Hepatocyte (in vitro differentiated cells): ENCODE results near the gene HAND1. TPM values are rescaled to one million over a fixed set of nuclear protein-coding genes. Genes with fewer than 3 reads are reported as not detected.

Experiments used
- DNase-seq: peaks from one replicate; pipeline ENCODE4 v3.0.0-alpha.2; 2016; ENCODE audit warnings: low spot score
- H2AFZ ChIP-seq: fragments of 200-600 bp; sonication (generic); 2 replicates; pipeline ENCODE4 v1.6.0; 2016; ENCODE audit warnings: antibody characterized with exemption, mild to moderate bottlenecking
- H3K27ac ChIP-seq: fragments of 200-600 bp; sonication (generic); 2 replicates; pipeline ENCODE4 v1.5.1; 2016; ENCODE audit warnings: mild to moderate bottlenecking
- H3K27me3 ChIP-seq: fragments of 200-600 bp; sonication (generic); 2 replicates; pipeline ENCODE4 v1.6.1; 2016
- H3K36me3 ChIP-seq: fragments of 200-600 bp; sonication (generic); replicated peaks from 2 replicates; pipeline ENCODE4 v1.5.1; 2016; ENCODE audit warnings: low read depth; ENCODE audit not compliant: insufficient read depth
- H3K4me1 ChIP-seq: fragments of 200-600 bp; sonication (generic); 2 replicates; pipeline ENCODE4 v1.5.1; 2016; ENCODE audit warnings: mild to moderate bottlenecking, moderate library complexity; ENCODE audit not compliant: insufficient read depth
- H3K4me2 ChIP-seq: fragments of 200-600 bp; sonication (generic); 2 replicates; pipeline ENCODE4 v1.6.0; 2016
- H3K4me3 ChIP-seq: fragments of 200-600 bp; sonication (generic); 2 replicates; pipeline ENCODE4 v1.5.1; 2016; ENCODE audit warnings: mild to moderate bottlenecking
- H3K79me2 ChIP-seq: fragments of 200-600 bp; sonication (generic); 2 replicates; pipeline ENCODE4 v1.6.0; 2017; ENCODE audit warnings: mild to moderate bottlenecking
- H3K9me2 ChIP-seq: fragments of 200-600 bp; sonication (generic); replicated peaks from 2 replicates; pipeline ENCODE4 v1.6.0; 2017; ENCODE audit warnings: mild to moderate bottlenecking; ENCODE audit not compliant: insufficient read depth
- H3K9me3 ChIP-seq: fragments of 200-600 bp; sonication (generic); 2 replicates; pipeline ENCODE4 v1.5.1; 2016; ENCODE audit warnings: low read depth, mild to moderate bottlenecking
- H4K20me1 ChIP-seq: fragments of 200-600 bp; sonication (generic); 2 replicates; pipeline ENCODE4 v1.6.0; 2016; ENCODE audit warnings: mild to moderate bottlenecking; ENCODE audit not compliant: insufficient read depth, poor library complexity, severe bottlenecking
- CTCF ChIP-seq: fragments of 200-600 bp; sonication (generic); IDR thresholded peaks from 2 replicates; pipeline ENCODE4 v1.5.1; 2016; ENCODE audit warnings: antibody characterized with exemption, mild to moderate bottlenecking; ENCODE audit not compliant: poor library complexity
- EZH2 ChIP-seq: fragments of 200-600 bp; sonication (generic); IDR thresholded peaks from 2 replicates; pipeline ENCODE4 v1.6.1; 2016; ENCODE audit warnings: antibody characterized with exemption, mild to moderate bottlenecking, borderline replicate concordance
- EZH2phosphoT487 ChIP-seq: fragments of 200-600 bp; sonication (generic); IDR thresholded peaks from one replicate; pipeline ENCODE4 v1.6.1; 2018; ENCODE audit warnings: antibody characterized with exemption, mild to moderate bottlenecking, low read depth, moderate library complexity; ENCODE audit not compliant: unreplicated experiment, severe bottlenecking
- WGBS: methylation state at CpG from one replicate; pipeline ENCODE4 v1.1.6; 2016; ENCODE audit warnings: low lambda C conversion rate; ENCODE audit errors: missing lambda C conversion rate; 5-methylcytosine and 5-hydroxymethylcytosine counted together
- polyA plus RNA-seq: library from polyadenylated mRNA; unstranded; fragments of >200 nt; fragmentation: Nextera tagmentation; extraction: Ambion mirVana; gene quantifications from 2 replicates; pipeline ENCODE4 v1.2.1, GENCODE V29; 2016
- total RNA-seq: library from RNA; depleted of rRNA; stranded (reverse); fragments of >200 nt; gene quantifications from 2 replicates; pipeline ENCODE4 v1.2.3, GENCODE V29; 2014

HAND1 gene
- total and polyA plus RNA-seq, 2 experiments from 2014 or later: 39.2 to 118 TPM

GRCh38 chr5:154476354-154477205, 1.4 kb downstream of the HAND1 start:
- Histone ChIP-seq H3K9me2 (no peaks in the 10 kb centered on the region), H3K27ac (no peak overlapping the region), H3K79me2 (peaks cover 25% of the 10 kb centered on the region), H4K20me1 (peaks cover 20% of the 10 kb centered on the region), H3K4me3 (peak overlapping the region; percentile 55), H3K4me1 (peaks cover 35% of the 10 kb centered on the region), H2AFZ (no peak overlapping the region), H3K27me3 (peaks cover 99% of the 10 kb centered on the region), H3K36me3 (no peaks in the 10 kb centered on the region), H3K4me2 (peak overlapping the region; percentile 83), H3K9me3 (no peaks in the 10 kb centered on the region)
- no peak for DNase-seq
- TF ChIP-seq CTCF: no peak
- WGBS: 4% methylated on average over 33 of the region's 38 CpGs

GRCh38 chr5:154475591-154476353, 2.3 kb downstream of the HAND1 start:
- peak; percentile 55 for TF ChIP-seq EZH2
- TF ChIP-seq CTCF: no peak
- TF ChIP-seq EZH2phosphoT487: peak; percentile 63
- Histone ChIP-seq H4K20me1 (peaks cover 20% of the 10 kb centered on the region), H3K9me3 (no peaks in the 10 kb centered on the region), H3K4me3 (peak overlapping the region; percentile 15), H3K79me2 (peaks cover 25% of the 10 kb centered on the region), H3K27me3 (peaks cover 99% of the 10 kb centered on the region), H3K27ac (no peak overlapping the region), H2AFZ (no peak overlapping the region), H3K4me2 (peak overlapping the region; percentile 83), H3K9me2 (no peaks in the 10 kb centered on the region), H3K36me3 (no peaks in the 10 kb centered on the region), H3K4me1 (peaks cover 35% of the 10 kb centered on the region)
- no peak for DNase-seq
- WGBS: 3% methylated on average over 42 of the region's 46 CpGs

GRCh38 chr5:154474396-154475334, 3.4 kb downstream of the HAND1 start:
- WGBS: 10% methylated on average over 17 of the region's 17 CpGs
- peaks cover 96% of the 10 kb centered on the region for H3K27me3 ChIP-seq
- no peaks in the 10 kb centered on the region for H3K9me3 ChIP-seq
- peak overlapping the region; percentile 3 for H3K27ac ChIP-seq
- H3K36me3 ChIP-seq: no peaks in the 10 kb centered on the region
- peaks cover 25% of the 10 kb centered on the region for H3K79me2 ChIP-seq
- H4K20me1 ChIP-seq: peaks cover 20% of the 10 kb centered on the region
- peaks cover 30% of the 10 kb centered on the region for H3K4me1 ChIP-seq
- no peak for DNase-seq
- no peak overlapping the region for H2AFZ ChIP-seq
- peak; percentile 62 for TF ChIP-seq EZH2
- TF ChIP-seq EZH2phosphoT487: peak; percentile 22
- TF ChIP-seq CTCF: no peak
- H3K4me2 ChIP-seq: peak overlapping the region; percentile 83
- H3K9me2 ChIP-seq: no peaks in the 10 kb centered on the region
- H3K4me3 ChIP-seq: peak overlapping the region; percentile 15
